MM.1S (cell line): ENCODE measurements around the gene IL3.
A peak's percentile ranks its signal among the peaks of the same experiment; 100 is the strongest.

Source experiments
- DNase-seq: peaks from one replicate; pipeline ENCODE4 v3.0.0-alpha.2; 2015
- H2AFZ ChIP-seq: fragments of 300-600 bp; sonication (generic); 2 replicates; pipeline ENCODE4 v1.6.0; 2016; ENCODE audit warnings: antibody characterized with exemption, low read length
- H3F3A ChIP-seq: fragments of 300-600 bp; sonication (generic); 2 replicates; pipeline ENCODE4 v1.6.1; 2016; ENCODE audit warnings: mild to moderate bottlenecking, antibody characterized with exemption, low read length, moderate library complexity, mixed read lengths; ENCODE audit not compliant: insufficient read depth
- H3K27ac ChIP-seq: fragments of 300-600 bp; sonication (generic); 2 replicates; pipeline ENCODE4 v1.5.1; 2016; ENCODE audit warnings: mild to moderate bottlenecking, low read length
- H3K27me3 ChIP-seq: fragments of 300-600 bp; sonication (generic); replicated peaks from 2 replicates; pipeline ENCODE4 v1.6.0; 2016; ENCODE audit warnings: low read length; ENCODE audit not compliant: insufficient read depth
- H3K36me3 ChIP-seq: fragments of 300-600 bp; sonication (generic); replicated peaks from 2 replicates; pipeline ENCODE4 v1.6.1; 2016; ENCODE audit warnings: mild to moderate bottlenecking, low read length, mixed read lengths; ENCODE audit not compliant: insufficient read depth
- H3K4me1 ChIP-seq: fragments of 300-600 bp; sonication (generic); 2 replicates; pipeline ENCODE4 v1.6.1; 2016; ENCODE audit warnings: low read length, mixed read lengths
- H3K4me2 ChIP-seq: fragments of 300-600 bp; sonication (generic); 2 replicates; pipeline ENCODE4 v1.6.0; 2016; ENCODE audit warnings: low read depth, low read length
- H3K4me3 ChIP-seq: fragments of 300-600 bp; sonication (generic); 2 replicates; pipeline ENCODE4 v1.5.1; 2016; ENCODE audit warnings: low read length, mixed read lengths
- H3K79me2 ChIP-seq: fragments of 300-600 bp; sonication (generic); 2 replicates; pipeline ENCODE4 v1.6.1; 2016; ENCODE audit warnings: mixed run types, low read length, mixed read lengths
- H3K9ac ChIP-seq: fragments of 300-600 bp; sonication (generic); 2 replicates; pipeline ENCODE4 v1.6.1; 2016; ENCODE audit warnings: low read length, mixed read lengths
- H3K9me2 ChIP-seq: fragments of 300-600 bp; sonication (generic); replicated peaks from 2 replicates; pipeline ENCODE4 v1.6.1; 2016; ENCODE audit warnings: mild to moderate bottlenecking, low read length, mixed read lengths; ENCODE audit not compliant: insufficient read depth
- H3K9me3 ChIP-seq: fragments of 300-600 bp; sonication (generic); replicated peaks from 2 replicates; pipeline ENCODE4 v1.6.1; 2016; ENCODE audit warnings: mild to moderate bottlenecking, low read length, mixed read lengths; ENCODE audit not compliant: insufficient read depth
- H4K20me1 ChIP-seq: fragments of 300-600 bp; sonication (generic); 2 replicates; pipeline ENCODE4 v1.6.1; 2016; ENCODE audit warnings: mild to moderate bottlenecking, low read length, moderate library complexity, mixed read lengths; ENCODE audit not compliant: insufficient read depth
- EZH2 ChIP-seq: fragments of 300-600 bp; sonication (generic); optimal IDR thresholded peaks from 2 replicates; pipeline ENCODE3; 2017; ENCODE audit warnings: low read depth, mild to moderate bottlenecking, antibody characterized with exemption, low read length, mixed read lengths
- EZH2phosphoT487 ChIP-seq: fragments of 300-600 bp; sonication (generic); IDR thresholded peaks from 2 replicates; pipeline ENCODE4 v1.6.1; 2018; ENCODE audit warnings: antibody characterized with exemption, low read length
- TF ChIP-seq, protein P1 (sequence below): fragments of 300-600 bp; sonication (generic); IDR thresholded peaks from 2 replicates; pipeline ENCODE4 v1.5.1; 2016; ENCODE audit warnings: antibody characterized with exemption, low read length, mixed read lengths

IL3 gene

DNA sequence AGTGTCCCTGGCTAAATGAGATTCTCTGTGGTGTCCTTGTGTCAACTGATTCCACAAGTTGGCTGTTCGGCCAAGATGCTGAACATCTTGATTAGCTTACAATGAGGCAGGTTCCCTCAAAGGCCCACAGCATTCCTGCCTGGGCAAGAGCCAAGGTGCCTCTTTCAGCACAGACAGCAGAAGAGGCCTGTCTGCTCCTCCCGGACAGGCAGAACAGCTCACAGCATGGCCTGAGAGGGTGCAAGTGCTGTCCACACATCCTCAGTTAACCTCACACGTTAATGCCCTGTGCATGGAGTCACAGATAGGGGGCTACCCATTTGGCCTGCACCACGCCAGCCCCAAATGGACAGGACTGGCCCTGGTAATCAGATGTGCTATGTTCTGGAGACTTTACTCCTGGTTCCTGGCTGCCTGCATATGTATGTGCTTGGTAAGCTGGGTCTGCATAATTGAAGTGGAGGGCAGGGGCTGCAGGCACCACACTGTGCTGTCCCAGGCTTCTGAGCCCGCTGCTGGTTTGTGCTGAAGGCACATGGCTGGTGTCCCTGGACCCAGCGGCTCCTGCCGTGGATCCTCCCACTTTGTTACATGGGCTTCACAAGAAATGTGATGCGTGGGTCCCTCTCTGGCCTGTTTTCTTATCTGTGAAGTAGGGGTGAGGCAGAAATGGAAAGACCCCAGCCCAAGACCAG lies 22.0 kb downstream of the IL3 start:
- Histone ChIP-seq H2AFZ (no peak overlapping the region), H3K4me3 (no peak overlapping the region), H3K4me1 (peaks cover 18% of the 10 kb centered on the region), H3K9me2 (no peaks in the 10 kb centered on the region), H3K27me3 (no peaks in the 10 kb centered on the region), H3K9me3 (no peaks in the 10 kb centered on the region), H4K20me1 (no peaks in the 10 kb centered on the region), H3K36me3 (no peaks in the 10 kb centered on the region), H3K27ac (no peak overlapping the region), H3K4me2 (no peak overlapping the region), H3F3A (0 out of 2 replicates have a peak, but pooled peaks cover 6% of the 10 kb centered on the region), H3K9ac (no peak overlapping the region), H3K79me2 (no peaks in the 10 kb centered on the region)
- no peak for DNase-seq
- TF ChIP-seq EZH2phosphoT487 (no peak), EZH2 (no peak)
- TF ChIP-seq, protein P1, sequence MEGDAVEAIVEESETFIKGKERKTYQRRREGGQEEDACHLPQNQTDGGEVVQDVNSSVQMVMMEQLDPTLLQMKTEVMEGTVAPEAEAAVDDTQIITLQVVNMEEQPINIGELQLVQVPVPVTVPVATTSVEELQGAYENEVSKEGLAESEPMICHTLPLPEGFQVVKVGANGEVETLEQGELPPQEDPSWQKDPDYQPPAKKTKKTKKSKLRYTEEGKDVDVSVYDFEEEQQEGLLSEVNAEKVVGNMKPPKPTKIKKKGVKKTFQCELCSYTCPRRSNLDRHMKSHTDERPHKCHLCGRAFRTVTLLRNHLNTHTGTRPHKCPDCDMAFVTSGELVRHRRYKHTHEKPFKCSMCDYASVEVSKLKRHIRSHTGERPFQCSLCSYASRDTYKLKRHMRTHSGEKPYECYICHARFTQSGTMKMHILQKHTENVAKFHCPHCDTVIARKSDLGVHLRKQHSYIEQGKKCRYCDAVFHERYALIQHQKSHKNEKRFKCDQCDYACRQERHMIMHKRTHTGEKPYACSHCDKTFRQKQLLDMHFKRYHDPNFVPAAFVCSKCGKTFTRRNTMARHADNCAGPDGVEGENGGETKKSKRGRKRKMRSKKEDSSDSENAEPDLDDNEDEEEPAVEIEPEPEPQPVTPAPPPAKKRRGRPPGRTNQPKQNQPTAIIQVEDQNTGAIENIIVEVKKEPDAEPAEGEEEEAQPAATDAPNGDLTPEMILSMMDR, result no peak

DNA sequence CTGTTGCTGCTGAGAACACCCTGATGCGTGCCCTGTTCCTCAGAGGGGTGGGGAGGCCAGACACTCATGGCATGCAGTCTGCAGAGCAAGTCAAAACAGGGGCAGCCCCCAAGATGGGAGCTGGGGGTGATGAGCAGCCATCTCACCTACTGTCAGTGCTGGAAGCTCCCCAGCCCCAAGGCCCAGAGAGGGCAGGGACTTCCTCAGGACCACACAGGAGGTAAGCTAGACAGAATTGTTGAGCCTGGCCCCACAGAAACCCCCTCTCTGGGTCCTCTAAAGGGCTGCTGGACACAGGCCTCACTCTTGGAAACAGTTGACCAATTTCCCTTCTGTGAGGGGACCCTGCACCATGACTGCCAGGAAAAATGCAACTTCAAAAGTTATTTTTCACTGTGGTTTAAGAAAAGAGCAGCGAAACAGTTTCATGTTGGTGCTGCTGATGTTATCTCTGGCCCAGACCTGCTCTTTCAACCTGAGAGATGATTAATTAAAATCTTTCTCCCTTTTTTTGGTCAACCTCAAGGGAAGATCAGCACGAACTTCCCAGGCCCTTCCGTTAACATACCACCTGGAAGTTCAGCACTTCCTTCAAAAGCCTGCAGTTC lies 22.7 kb downstream of the IL3 start:
- Histone ChIP-seq H4K20me1 (no peaks in the 10 kb centered on the region), H3K9me2 (no peaks in the 10 kb centered on the region), H3F3A (0 out of 2 replicates have a peak, but pooled peaks cover 6% of the 10 kb centered on the region), H2AFZ (peak overlapping the region; percentile 30; the same call in 1 of the 2 replicates), H3K9ac (peak overlapping the region; percentile 1; the same call in 1 of the 2 replicates), H3K9me3 (no peaks in the 10 kb centered on the region), H3K4me3 (no peak overlapping the region), H3K36me3 (no peaks in the 10 kb centered on the region), H3K4me2 (peak overlapping the region; percentile 53), H3K4me1 (peaks cover 18% of the 10 kb centered on the region), H3K79me2 (no peaks in the 10 kb centered on the region), H3K27me3 (no peaks in the 10 kb centered on the region), H3K27ac (peak overlapping the region; percentile 42; the same call in 1 of the 2 replicates)
- TF ChIP-seq EZH2, result no peak
- TF ChIP-seq, protein P1, result no peak
- no peak for TF ChIP-seq EZH2phosphoT487
- peak; percentile 37 for DNase-seq

DNA sequence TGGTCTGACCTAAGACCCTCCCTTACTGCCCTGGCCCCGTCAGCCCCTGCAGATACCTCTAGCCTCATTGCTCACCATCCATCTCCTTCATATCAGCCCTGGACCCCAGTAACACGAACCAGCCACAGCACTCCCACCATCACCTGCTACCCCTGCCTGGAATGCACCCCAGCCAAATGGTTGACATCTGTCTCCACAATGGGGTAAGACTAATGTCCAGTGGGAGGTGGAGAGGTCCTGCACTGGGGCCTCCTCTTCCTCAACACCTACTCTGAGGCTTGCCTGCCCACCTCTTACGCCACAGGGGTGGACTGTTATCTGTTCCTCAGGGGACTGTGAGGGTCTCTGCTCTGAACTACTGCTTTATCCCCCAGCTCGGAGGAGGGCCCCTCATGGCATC lies 25.2 kb downstream of the IL3 start:
- H3K36me3 ChIP-seq, result no peaks in the 10 kb centered on the region
- no peaks in the 10 kb centered on the region for H4K20me1 ChIP-seq
- H3K27ac ChIP-seq, result no peak overlapping the region
- no peak overlapping the region for H3K9ac ChIP-seq
- no peaks in the 10 kb centered on the region for H3K79me2 ChIP-seq
- no peak overlapping the region for H3K4me3 ChIP-seq
- peaks cover 32% of the 10 kb centered on the region for H3K4me1 ChIP-seq
- no peak for DNase-seq
- no peak overlapping the region for H3K4me2 ChIP-seq
- no peak overlapping the region for H2AFZ ChIP-seq
- TF ChIP-seq EZH2, result no peak
- TF ChIP-seq, protein P1, result no peak
- no peak for TF ChIP-seq EZH2phosphoT487
- no peaks in the 10 kb centered on the region for H3K27me3 ChIP-seq
- H3K9me2 ChIP-seq, result no peaks in the 10 kb centered on the region
- peaks cover 11% of the 10 kb centered on the region for H3F3A ChIP-seq
- no peaks in the 10 kb centered on the region for H3K9me3 ChIP-seq
